GM12801 (cell line): ENCODE data around the gene ISLR2.

Experiments used
- TF ChIP-seq, protein P1 (sequence below): IDR thresholded peaks from one replicate; pipeline ENCODE4 v1.5.1; 2011; ENCODE audit warnings: control low read depth; ENCODE audit not compliant: insufficient read length; ENCODE audit errors: extremely low read depth

Gene ISLR2

DNA sequence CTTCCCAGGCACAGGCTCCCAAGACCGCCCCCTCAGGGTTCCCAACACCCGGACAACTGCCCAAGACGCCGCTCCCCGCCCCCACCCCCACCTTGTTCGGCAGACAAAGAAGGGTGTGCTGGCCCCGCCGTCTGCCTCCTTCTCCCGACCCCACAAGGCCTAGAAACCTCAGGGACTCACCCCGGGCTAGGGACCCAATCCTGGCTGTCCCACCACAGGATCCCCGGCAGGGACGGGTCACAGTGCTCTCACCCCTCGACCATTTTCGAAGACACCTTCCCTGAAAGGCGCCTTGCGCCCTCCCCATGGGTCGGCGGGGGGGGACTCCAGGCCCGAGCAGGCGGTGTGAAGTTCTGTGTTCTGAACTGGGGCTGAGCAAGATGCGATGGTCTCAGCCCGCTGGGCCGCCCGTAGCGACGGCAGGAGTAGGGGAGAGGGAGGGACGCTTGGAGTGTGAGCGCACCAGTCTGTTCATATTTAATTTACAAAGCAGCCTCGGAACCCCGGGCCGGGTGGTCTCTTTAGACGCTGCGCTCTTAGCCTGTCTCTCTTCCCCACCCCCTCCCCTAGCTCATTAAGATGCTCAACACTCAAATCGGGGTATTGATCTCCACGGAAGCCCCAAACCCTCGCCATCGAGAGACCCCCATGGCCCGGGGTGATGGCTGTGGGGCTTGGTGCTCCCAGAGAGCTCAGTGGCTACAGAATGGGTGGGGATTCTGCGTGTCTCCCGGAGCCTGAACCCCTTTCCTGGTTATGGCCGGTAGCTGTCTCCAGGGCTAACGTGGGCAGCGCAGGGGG is 1.4 kb upstream of the ISLR2 start:
- TF ChIP-seq, protein P1, sequence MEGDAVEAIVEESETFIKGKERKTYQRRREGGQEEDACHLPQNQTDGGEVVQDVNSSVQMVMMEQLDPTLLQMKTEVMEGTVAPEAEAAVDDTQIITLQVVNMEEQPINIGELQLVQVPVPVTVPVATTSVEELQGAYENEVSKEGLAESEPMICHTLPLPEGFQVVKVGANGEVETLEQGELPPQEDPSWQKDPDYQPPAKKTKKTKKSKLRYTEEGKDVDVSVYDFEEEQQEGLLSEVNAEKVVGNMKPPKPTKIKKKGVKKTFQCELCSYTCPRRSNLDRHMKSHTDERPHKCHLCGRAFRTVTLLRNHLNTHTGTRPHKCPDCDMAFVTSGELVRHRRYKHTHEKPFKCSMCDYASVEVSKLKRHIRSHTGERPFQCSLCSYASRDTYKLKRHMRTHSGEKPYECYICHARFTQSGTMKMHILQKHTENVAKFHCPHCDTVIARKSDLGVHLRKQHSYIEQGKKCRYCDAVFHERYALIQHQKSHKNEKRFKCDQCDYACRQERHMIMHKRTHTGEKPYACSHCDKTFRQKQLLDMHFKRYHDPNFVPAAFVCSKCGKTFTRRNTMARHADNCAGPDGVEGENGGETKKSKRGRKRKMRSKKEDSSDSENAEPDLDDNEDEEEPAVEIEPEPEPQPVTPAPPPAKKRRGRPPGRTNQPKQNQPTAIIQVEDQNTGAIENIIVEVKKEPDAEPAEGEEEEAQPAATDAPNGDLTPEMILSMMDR, result no peak

DNA sequence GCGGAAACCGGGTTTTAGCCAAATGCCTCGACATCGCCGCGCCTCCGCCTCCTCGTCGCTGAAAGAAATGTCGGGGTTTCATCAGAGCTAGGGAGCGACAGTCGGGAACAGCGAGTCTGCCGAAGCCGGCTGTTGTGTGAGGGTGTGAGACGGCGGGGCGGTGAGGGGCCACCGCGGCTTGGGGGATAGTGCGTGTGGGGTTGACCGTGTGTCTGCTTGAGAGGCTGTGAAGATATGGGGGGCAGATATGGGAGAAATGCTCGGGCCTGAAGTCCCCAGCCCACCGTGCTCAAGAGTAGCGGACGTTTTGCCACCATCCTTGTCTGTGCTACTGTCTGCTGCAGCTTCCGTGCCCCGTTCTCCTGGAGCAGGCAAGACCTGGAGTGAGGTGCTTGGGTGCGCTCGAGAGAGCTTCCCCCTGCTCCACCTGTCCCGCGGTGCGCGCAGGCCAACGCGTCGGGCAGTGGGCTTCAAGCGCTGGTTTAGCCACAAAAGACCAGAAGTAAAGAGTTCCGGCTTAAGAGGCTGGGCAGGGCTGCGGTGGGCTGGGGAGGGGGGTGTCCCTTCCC is 716 bp upstream of the ISLR2 start:
- TF ChIP-seq, protein P1, result no peak

DNA sequence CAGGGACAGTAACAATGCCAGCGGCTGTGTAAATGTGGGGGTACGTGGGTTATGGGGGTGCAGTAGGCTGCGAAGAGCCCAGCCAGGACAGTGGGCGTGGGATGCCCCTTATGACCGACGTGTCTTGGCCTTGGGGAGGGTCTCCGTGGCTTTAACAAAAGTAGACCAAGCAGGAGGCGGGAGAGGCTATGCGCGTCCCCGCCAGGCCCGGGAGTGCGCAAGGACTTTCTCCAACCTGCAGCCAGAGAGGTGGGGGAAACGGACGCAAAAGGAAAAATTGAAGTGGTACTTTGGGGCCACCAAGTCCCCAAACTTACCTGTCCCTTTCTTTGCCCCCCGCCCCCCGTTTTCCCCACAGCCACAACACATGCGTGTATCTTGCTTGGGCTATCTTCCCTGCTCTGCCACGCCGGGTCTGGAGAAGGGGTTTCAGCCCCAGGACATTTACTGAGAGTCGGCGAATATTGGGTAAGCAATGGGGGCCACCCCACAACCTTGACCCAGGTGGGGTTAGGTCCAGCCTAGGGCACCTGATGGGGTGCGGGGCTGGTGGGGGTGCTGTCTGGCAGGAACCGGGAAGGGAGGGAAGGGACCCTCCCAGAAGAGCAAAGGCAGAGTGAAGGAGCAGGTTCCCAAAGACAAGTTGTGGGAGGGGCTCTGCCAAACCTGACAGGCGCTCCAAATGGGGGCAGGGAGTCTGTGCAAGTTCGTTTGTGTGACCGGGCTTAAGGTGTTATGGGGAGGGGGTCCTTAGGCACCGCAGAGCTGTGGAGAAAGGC is 652 bp downstream of the ISLR2 start:
- TF ChIP-seq, protein P1, result no peak

DNA sequence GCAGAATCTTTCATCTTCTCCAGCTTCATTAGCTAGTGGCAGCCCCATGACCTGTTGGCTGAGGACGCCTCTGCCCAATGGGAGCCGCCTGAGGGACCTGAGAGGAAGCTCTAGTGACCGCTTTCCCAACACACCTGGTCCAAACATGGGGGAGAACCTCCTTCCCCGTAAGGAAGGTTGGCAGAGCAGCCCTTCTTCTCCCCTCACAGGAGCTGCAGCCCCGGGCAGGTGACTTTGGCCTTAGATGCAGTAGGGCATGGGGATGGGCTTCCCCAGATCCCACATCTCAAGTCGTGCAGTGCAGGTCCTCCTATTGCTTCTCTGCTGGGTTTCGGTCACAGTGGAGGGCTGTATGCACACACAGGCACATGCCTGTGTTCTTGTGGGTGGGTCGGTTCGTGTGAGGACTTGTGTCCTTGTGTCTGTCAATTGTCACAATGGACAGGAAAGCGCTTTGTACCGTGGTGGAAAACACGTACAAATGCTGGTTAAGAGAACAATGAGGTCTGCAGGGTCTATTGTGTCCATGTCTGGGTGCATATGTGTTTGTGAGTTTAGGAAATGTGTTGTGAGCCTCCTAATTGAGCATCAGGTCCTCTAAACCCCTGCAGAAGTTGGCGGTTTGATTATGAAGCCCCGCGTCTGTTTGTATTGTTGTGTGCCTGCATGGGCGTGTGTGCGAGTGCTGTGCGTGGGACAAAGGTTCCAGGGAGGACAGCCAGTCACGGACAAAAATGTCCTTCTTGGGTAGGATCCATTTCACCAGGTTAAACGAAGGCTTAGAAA is 1.4 kb downstream of the ISLR2 start:
- TF ChIP-seq, protein P1, result no peak

DNA sequence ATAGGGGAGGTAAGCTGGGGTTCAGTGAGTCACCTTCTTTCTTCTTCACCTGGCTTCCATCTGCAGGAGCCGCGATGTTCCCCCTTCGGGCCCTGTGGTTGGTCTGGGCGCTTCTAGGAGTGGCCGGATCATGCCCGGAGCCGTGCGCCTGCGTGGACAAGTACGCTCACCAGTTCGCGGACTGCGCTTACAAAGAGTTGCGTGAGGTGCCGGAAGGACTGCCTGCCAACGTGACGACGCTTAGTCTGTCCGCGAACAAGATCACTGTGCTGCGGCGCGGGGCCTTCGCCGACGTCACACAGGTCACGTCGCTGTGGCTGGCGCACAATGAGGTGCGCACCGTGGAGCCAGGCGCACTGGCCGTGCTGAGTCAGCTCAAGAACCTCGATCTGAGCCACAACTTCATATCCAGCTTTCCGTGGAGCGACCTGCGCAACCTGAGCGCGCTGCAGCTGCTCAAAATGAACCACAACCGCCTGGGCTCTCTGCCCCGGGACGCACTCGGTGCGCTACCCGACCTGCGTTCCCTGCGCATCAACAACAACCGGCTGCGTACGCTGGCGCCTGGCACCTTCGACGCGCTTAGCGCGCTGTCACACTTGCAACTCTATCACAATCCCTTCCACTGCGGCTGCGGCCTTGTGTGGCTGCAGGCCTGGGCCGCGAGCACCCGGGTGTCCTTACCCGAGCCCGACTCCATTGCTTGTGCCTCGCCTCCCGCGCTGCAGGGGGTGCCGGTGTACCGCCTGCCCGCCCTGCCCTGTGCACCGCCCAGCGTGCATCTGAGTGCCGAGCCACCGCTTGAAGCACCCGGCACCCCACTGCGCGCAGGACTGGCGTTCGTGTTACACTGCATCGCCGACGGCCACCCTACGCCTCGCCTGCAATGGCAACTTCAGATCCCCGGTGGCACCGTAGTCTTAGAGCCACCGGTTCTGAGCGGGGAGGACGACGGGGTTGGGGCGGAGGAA is 2.6 kb downstream of the ISLR2 start:
- TF ChIP-seq, protein P1, result no peak

DNA sequence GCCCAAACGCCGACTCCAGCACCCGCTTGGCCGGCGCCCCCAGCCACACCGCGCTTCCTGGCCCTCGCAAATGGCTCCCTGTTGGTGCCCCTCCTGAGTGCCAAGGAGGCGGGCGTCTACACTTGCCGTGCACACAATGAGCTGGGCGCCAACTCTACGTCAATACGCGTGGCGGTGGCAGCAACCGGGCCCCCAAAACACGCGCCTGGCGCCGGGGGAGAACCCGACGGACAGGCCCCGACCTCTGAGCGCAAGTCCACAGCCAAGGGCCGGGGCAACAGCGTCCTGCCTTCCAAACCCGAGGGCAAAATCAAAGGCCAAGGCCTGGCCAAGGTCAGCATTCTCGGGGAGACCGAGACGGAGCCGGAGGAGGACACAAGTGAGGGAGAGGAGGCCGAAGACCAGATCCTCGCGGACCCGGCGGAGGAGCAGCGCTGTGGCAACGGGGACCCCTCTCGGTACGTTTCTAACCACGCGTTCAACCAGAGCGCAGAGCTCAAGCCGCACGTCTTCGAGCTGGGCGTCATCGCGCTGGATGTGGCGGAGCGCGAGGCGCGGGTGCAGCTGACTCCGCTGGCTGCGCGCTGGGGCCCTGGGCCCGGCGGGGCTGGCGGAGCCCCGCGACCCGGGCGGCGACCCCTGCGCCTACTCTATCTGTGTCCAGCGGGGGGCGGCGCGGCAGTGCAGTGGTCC is 3.5 kb downstream of the ISLR2 start:
- TF ChIP-seq, protein P1, result no peak
